Measurements from ENCODE around the gene NECAB3. TPM values are rescaled to one million over a fixed set of nuclear protein-coding genes. Genes with fewer than 3 reads are reported as not detected.

The NECAB3 gene
- 1.7 and 3.5 TPM in 2 replicates for total RNA-seq

GRCh38 chr20:33674294-33675135 lies at the start of gene NECAB3:
Gene NECAB3 (minus strand): TSS chr20:33674428. CDS start chr20:33674352, 76 bp downstream.

GRCh38 chr20:33719989-33720709 lies 45.9 kb upstream of the NECAB3 start, which contains the start of gene PXMP4:
Gene PXMP4 (minus strand): TSS chr20:33720310. CDS start chr20:33720207, 103 bp downstream.

GRCh38 chr20:33686100-33686983 lies 12.1 kb upstream of the NECAB3 start, which contains the start of gene E2F1:
Gene E2F1 (minus strand): TSS chr20:33686385. CDS start chr20:33686264, 121 bp downstream.

GRCh38 chr20:33666293-33667244 lies 7.7 kb downstream of the NECAB3 start, which contains the start of gene ACTL10:
Gene ACTL10 (plus strand): TSS chr20:33666943. CDS start chr20:33667498, 555 bp downstream.

GRCh38 chr20:33662172-33662571 lies 12.1 kb downstream of the NECAB3 start, which contains the start of gene C20orf144:
Gene C20orf144 (plus strand): TSS chr20:33662327. CDS start chr20:33662346, 19 bp downstream.

Other genes with a start within 250 kb of the NECAB3 start
- gene SNTA1, start 230.7 kb downstream of the NECAB3 start, total RNA-seq: 7.6 and 8.5 TPM in 2 replicates
- 4.4 and 4.5 TPM in 2 replicates for gene CBFA2T2, start 184.3 kb downstream of the NECAB3 start, total RNA-seq
- 0.05 TPM in 1 of 2 replicates, not detected in the other for gene C20orf144, start 12.1 kb downstream of the NECAB3 start, total RNA-seq
- gene ACTL10, start 7.5 kb downstream of the NECAB3 start, total RNA-seq: 1.6 and 1.8 TPM in 2 replicates
- 11.2 and 11.7 TPM in 2 replicates for gene E2F1, start 12.0 kb upstream of the NECAB3 start, total RNA-seq
- 4.3 and 9.2 TPM in 2 replicates for gene PXMP4, start 45.9 kb upstream of the NECAB3 start, total RNA-seq
- 1.6 and 2.4 TPM in 2 replicates for gene ZNF341, start 57.6 kb upstream of the NECAB3 start, total RNA-seq
- 64.1 and 68.0 TPM in 2 replicates for gene CHMP4B, start 136.9 kb upstream of the NECAB3 start, total RNA-seq

All from mammary microvascular endothelial cell (primary cell).